GM19351 (cell line): ENCODE results near the gene GRID2IP.
"Not testable (repeated sequence)": the region's sequence is repeated elsewhere in the genome, so short reads cannot be mapped to it uniquely, and the experiment has no call there.

Source experiments
- ATAC-seq: cut with Tn5 transposase; IDR thresholded peaks from one replicate; pipeline ENCODE4 v1.9.1; 2021; ENCODE audit warnings: mild to moderate bottlenecking, moderate library complexity; ENCODE audit not compliant: unreplicated experiment

The GRID2IP gene

GRCh38 chr7:6551016-6551511 is at the start of gene GRID2IP:
TSS of gene GRID2IP (minus strand) at chr7:6551461. CDS start at chr7:6551436, 25 bp downstream.
- no peak for ATAC-seq

- no peak for ATAC-seq
Measured at GRCh38 chr7:6600093-6600492, 48.8 kb upstream of the GRID2IP start.

GRCh38 chr7:6590645-6591110 is 39.4 kb upstream of the GRID2IP start:
- peak; percentile 35 for ATAC-seq

GRCh38 chr7:6589829-6590644 is 38.8 kb upstream of the GRID2IP start, which contains the start of gene INTS15:
TSS of gene INTS15 (plus strand) at chr7:6590021. CDS start at chr7:6590284, 263 bp downstream.
- peak; percentile 80 for ATAC-seq

GRCh38 chr7:6589151-6589828 is 38.0 kb upstream of the GRID2IP start:
- no peak for ATAC-seq

GRCh38 chr7:6588566-6588965 is 37.3 kb upstream of the GRID2IP start:
- no peak for ATAC-seq

- not testable (repeated sequence) for ATAC-seq
Measured at GRCh38 chr7:6585746-6586432, 34.6 kb upstream of the GRID2IP start.

- no peak for ATAC-seq
Measured at GRCh38 chr7:6579446-6579845, 28.2 kb upstream of the GRID2IP start.

GRCh38 chr7:6578114-6579084 is 27.1 kb upstream of the GRID2IP start:
- no peak for ATAC-seq

- peak; percentile 94 for ATAC-seq
Measured at GRCh38 chr7:6577369-6578113, 26.3 kb upstream of the GRID2IP start, which contains the start of gene ZDHHC4. TSS of gene ZDHHC4 (plus strand) at chr7:6577454. CDS start at chr7:6580562, 3,108 bp downstream.

- ATAC-seq = not testable (repeated sequence)
Measured at GRCh38 chr7:6576867-6577368, 25.7 kb upstream of the GRID2IP start.

GRCh38 chr7:6576024-6576866 is 25.0 kb upstream of the GRID2IP start:
- no peak for ATAC-seq

GRCh38 chr7:6575281-6576023 is 24.2 kb upstream of the GRID2IP start:
- no peak for ATAC-seq

GRCh38 chr7:6571160-6571779 is 20.0 kb upstream of the GRID2IP start:
- ATAC-seq = no peak

GRCh38 chr7:6567886-6568285 is 16.6 kb upstream of the GRID2IP start:
- no peak for ATAC-seq

GRCh38 chr7:6565655-6566054 is 14.4 kb upstream of the GRID2IP start:
- ATAC-seq = no peak
